DND-41 (cell line): ENCODE data around the gene TMCC1.
A peak's percentile ranks its signal among the peaks of the same experiment; 100 is the strongest.

Experiments used
- ATAC-seq: fragments of 200-7000 bp; cut with Tn5 transposase; 3 replicates; pipeline ENCODE4 v1.9.1; 2021; ENCODE audit warnings: low read depth; ENCODE audit not compliant: insufficient read depth
- DNase-seq: peaks from one replicate; pipeline ENCODE4 v3.0.0-alpha.2; 2020
- H2AFZ ChIP-seq: 2 replicates; pipeline ENCODE4 v1.6.0; 2012; ENCODE audit warnings: low read depth, low read length
- H3K27ac ChIP-seq: 2 replicates; pipeline ENCODE4 v1.5.1; 2012; ENCODE audit warnings: low read length, inconsistent platforms
- H3K27me3 ChIP-seq: fragments of 200-600 bp; sonication (generic); 2 replicates; pipeline ENCODE4 v1.6.0; 2012; ENCODE audit warnings: low read length, mild to moderate bottlenecking, inconsistent platforms; ENCODE audit not compliant: insufficient read depth, poor library complexity
- H3K36me3 ChIP-seq: 2 replicates; pipeline ENCODE4 v1.5.1; 2012; ENCODE audit warnings: low read length, inconsistent platforms; ENCODE audit not compliant: insufficient read depth
- H3K4me1 ChIP-seq: 2 replicates; pipeline ENCODE4 v1.5.1; 2012; ENCODE audit warnings: mild to moderate bottlenecking, low read length; ENCODE audit not compliant: insufficient read depth
- H3K4me2 ChIP-seq: 2 replicates; pipeline ENCODE4 v1.6.0; 2012; ENCODE audit warnings: mild to moderate bottlenecking, moderate library complexity, low read length, inconsistent platforms; ENCODE audit not compliant: insufficient read depth
- H3K4me3 ChIP-seq, 2 experiments: fragments of 200-600 bp in 1 of 2; shearing (Covaris generic) in 1 of 2; 2 replicates each; pipeline ENCODE4 v1.5.1; 2012 to 2016; ENCODE audit warnings: inconsistent platforms in 2 of 2, low read length in 2 of 2, mild to moderate bottlenecking in 2 of 2, low read depth in 1 of 2, moderate library complexity in 1 of 2
- H3K79me2 ChIP-seq: 2 replicates; pipeline ENCODE4 v1.6.0; 2012; ENCODE audit warnings: low read length, inconsistent platforms; ENCODE audit not compliant: insufficient read depth
- H3K9ac ChIP-seq: 2 replicates; pipeline ENCODE4 v1.6.0; 2012; ENCODE audit warnings: low read depth, mild to moderate bottlenecking, inconsistent platforms, low read length, moderate library complexity
- H3K9me3 ChIP-seq: 2 replicates; pipeline ENCODE4 v1.5.1; 2012; ENCODE audit warnings: low read length, moderate library complexity, mild to moderate bottlenecking, inconsistent platforms; ENCODE audit not compliant: insufficient read depth, severe bottlenecking
- H4K20me1 ChIP-seq: 2 replicates; pipeline ENCODE4 v1.6.0; 2012; ENCODE audit warnings: low read length; ENCODE audit not compliant: insufficient read depth
- EZH2 ChIP-seq: IDR thresholded peaks from 3 replicates; pipeline ENCODE4 v1.6.1; 2012; ENCODE audit warnings: borderline replicate concordance, low read depth, mild to moderate bottlenecking, moderate library complexity, low read length, inconsistent platforms; ENCODE audit not compliant: severe bottlenecking
- TF ChIP-seq, protein P1 (sequence below): IDR thresholded peaks from 2 replicates; pipeline ENCODE4 v1.5.1; 2012; ENCODE audit warnings: borderline replicate concordance, low read length, moderate library complexity, mild to moderate bottlenecking; ENCODE audit not compliant: poor library complexity, severe bottlenecking; ENCODE audit errors: extremely low read depth

The TMCC1 gene

GRCh38 chr3:129795186-129796010 lies 98.1 kb downstream of the TMCC1 start:
- H4K20me1 ChIP-seq = 0 out of 2 replicates have a peak, but pooled peaks cover 2% of the 10 kb centered on the region
- no peak overlapping the region for H3K4me2 ChIP-seq
- no peaks in the 10 kb centered on the region for H3K4me1 ChIP-seq
- H3K36me3 ChIP-seq = 0 out of 2 replicates have a peak, but pooled peaks cover 3% of the 10 kb centered on the region
- no peak overlapping the region for H3K27ac ChIP-seq
- H3K79me2 ChIP-seq = peaks cover 10% of the 10 kb centered on the region; the same call in 1 of the 2 replicates
- TF ChIP-seq EZH2 = no peak
- TF ChIP-seq, protein P1, sequence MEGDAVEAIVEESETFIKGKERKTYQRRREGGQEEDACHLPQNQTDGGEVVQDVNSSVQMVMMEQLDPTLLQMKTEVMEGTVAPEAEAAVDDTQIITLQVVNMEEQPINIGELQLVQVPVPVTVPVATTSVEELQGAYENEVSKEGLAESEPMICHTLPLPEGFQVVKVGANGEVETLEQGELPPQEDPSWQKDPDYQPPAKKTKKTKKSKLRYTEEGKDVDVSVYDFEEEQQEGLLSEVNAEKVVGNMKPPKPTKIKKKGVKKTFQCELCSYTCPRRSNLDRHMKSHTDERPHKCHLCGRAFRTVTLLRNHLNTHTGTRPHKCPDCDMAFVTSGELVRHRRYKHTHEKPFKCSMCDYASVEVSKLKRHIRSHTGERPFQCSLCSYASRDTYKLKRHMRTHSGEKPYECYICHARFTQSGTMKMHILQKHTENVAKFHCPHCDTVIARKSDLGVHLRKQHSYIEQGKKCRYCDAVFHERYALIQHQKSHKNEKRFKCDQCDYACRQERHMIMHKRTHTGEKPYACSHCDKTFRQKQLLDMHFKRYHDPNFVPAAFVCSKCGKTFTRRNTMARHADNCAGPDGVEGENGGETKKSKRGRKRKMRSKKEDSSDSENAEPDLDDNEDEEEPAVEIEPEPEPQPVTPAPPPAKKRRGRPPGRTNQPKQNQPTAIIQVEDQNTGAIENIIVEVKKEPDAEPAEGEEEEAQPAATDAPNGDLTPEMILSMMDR = no peak
- no peak for DNase-seq
- no peak overlapping the region for H2AFZ ChIP-seq
- H3K4me3 ChIP-seq = no peak overlapping the region
- H3K9ac ChIP-seq = no peak overlapping the region
- no peaks in the 10 kb centered on the region for H3K27me3 ChIP-seq
- H3K9me3 ChIP-seq = no peaks in the 10 kb centered on the region
- ATAC-seq = no peak

GRCh38 chr3:129794311-129795185 lies 99.0 kb downstream of the TMCC1 start:
- Histone ChIP-seq H3K9me3 (no peaks in the 10 kb centered on the region), H3K36me3 (0 out of 2 replicates have a peak, but pooled peaks cover 3% of the 10 kb centered on the region), H3K4me1 (no peaks in the 10 kb centered on the region), H3K9ac (no peak overlapping the region), H2AFZ (no peak overlapping the region), H3K4me2 (no peak overlapping the region), H3K4me3 (no peak overlapping the region), H4K20me1 (0 out of 2 replicates have a peak, but pooled peaks cover 2% of the 10 kb centered on the region), H3K79me2 (peaks cover 10% of the 10 kb centered on the region; the same call in 1 of the 2 replicates), H3K27ac (no peak overlapping the region), H3K27me3 (no peaks in the 10 kb centered on the region)
- peak; percentile 15 for DNase-seq
- peak; percentile 45; the same call in 2 of the 3 replicates for ATAC-seq
- TF ChIP-seq EZH2 = no peak
- TF ChIP-seq, protein P1 = no peak

GRCh38 chr3:129793942-129794310 lies 99.6 kb downstream of the TMCC1 start:
- Histone ChIP-seq H3K79me2 (peaks cover 10% of the 10 kb centered on the region; the same call in 1 of the 2 replicates), H3K9ac (no peak overlapping the region), H3K27ac (no peak overlapping the region), H3K9me3 (no peaks in the 10 kb centered on the region), H3K4me2 (no peak overlapping the region), H3K4me3 (no peak overlapping the region), H3K4me1 (no peaks in the 10 kb centered on the region), H2AFZ (no peak overlapping the region), H4K20me1 (0 out of 2 replicates have a peak, but pooled peaks cover 2% of the 10 kb centered on the region), H3K27me3 (no peaks in the 10 kb centered on the region), H3K36me3 (0 out of 2 replicates have a peak, but pooled peaks cover 3% of the 10 kb centered on the region)
- TF ChIP-seq, protein P1 = no peak
- TF ChIP-seq EZH2 = no peak
- DNase-seq = no peak
- peak; percentile 55; the same call in 1 of the 3 replicates for ATAC-seq
